ENCODE measurements around the gene LSM5.

LSM5 gene

GRCh38 chr7:32507414-32507813 is 17.2 kb upstream of the LSM5 start:
- no peak overlapping the region for H3K4me3 ChIP-seq (ENCODE audit: insufficient read depth, low read length, poor library complexity, severe bottlenecking)
- H3K27me3 ChIP-seq (ENCODE audit: low read length) = no peaks in the 10 kb centered on the region
- peaks cover 10% of the 10 kb centered on the region for H4K20me1 ChIP-seq (ENCODE audit: low read depth, low read length)
- H3F3A ChIP-seq (ENCODE audit: insufficient read depth) = no peaks in the 10 kb centered on the region
- no peak overlapping the region for H3K27ac ChIP-seq (ENCODE audit: low read depth, low read length)
- no peaks in the 10 kb centered on the region for H3K9me2 ChIP-seq (replicated peaks; ENCODE audit: insufficient read depth, low read length)
- no peak for TF ChIP-seq EZH2phosphoT487 (conservative IDR thresholded peaks at IDR 0.05; ENCODE audit: low read length)
- no peak for TF ChIP-seq CTCF (IDR thresholded peaks at IDR 0.05; ENCODE audit: insufficient read depth, low read length, poor library complexity, severe bottlenecking)
- no peak overlapping the region for H2AFZ ChIP-seq (ENCODE audit: low read depth, low read length, severe bottlenecking)
- H3K9ac ChIP-seq (ENCODE audit: low read length) = no peak overlapping the region
- H3K36me3 ChIP-seq (ENCODE audit: low read length) = peaks cover 46% of the 10 kb centered on the region
- 0 out of 2 replicates have a peak, but pooled peaks cover 13% of the 10 kb centered on the region for H3K9me3 ChIP-seq (ENCODE audit: insufficient read depth, low read length)
- no peak overlapping the region for H3K4me2 ChIP-seq (ENCODE audit: low read depth, low read length, poor library complexity, severe bottlenecking)
- H3K79me2 ChIP-seq (ENCODE audit: insufficient read depth, low read length) = peaks cover 97% of the 10 kb centered on the region

GRCh38 chr7:32506266-32507054 is 16.3 kb upstream of the LSM5 start:
- TF ChIP-seq CTCF (IDR thresholded peaks at IDR 0.05; ENCODE audit: insufficient read depth, low read length, poor library complexity, severe bottlenecking) (no peak), EZH2phosphoT487 (conservative IDR thresholded peaks at IDR 0.05; ENCODE audit: low read length) (no peak)
- Histone ChIP-seq H3K27ac (ENCODE audit: low read depth, low read length) (no peak overlapping the region), H3K9ac (ENCODE audit: low read length) (no peak overlapping the region), H3K4me2 (ENCODE audit: low read depth, low read length, poor library complexity, severe bottlenecking) (no peak overlapping the region), H4K20me1 (ENCODE audit: low read depth, low read length) (peaks cover 13% of the 10 kb centered on the region), H3K36me3 (ENCODE audit: low read length) (peaks cover 46% of the 10 kb centered on the region), H3F3A (ENCODE audit: insufficient read depth) (0 out of 2 replicates have a peak, but pooled peaks cover 4% of the 10 kb centered on the region), H3K9me2 (replicated peaks; ENCODE audit: insufficient read depth, low read length) (no peaks in the 10 kb centered on the region), H3K4me3 (ENCODE audit: insufficient read depth, low read length, poor library complexity, severe bottlenecking) (no peak overlapping the region), H2AFZ (ENCODE audit: low read depth, low read length, severe bottlenecking) (no peak overlapping the region), H3K27me3 (ENCODE audit: low read length) (no peaks in the 10 kb centered on the region), H3K79me2 (ENCODE audit: insufficient read depth, low read length) (peaks cover 97% of the 10 kb centered on the region), H3K9me3 (ENCODE audit: insufficient read depth, low read length) (0 out of 2 replicates have a peak, but pooled peaks cover 13% of the 10 kb centered on the region)

- Histone ChIP-seq H2AFZ (ENCODE audit: low read depth, low read length, severe bottlenecking) (no peak overlapping the region), H3K4me3 (ENCODE audit: insufficient read depth, low read length, poor library complexity, severe bottlenecking) (no peak overlapping the region), H3F3A (ENCODE audit: insufficient read depth) (peaks cover 16% of the 10 kb centered on the region; the same call in 1 of the 2 replicates), H3K79me2 (ENCODE audit: insufficient read depth, low read length) (peaks cover 97% of the 10 kb centered on the region), H3K27ac (ENCODE audit: low read depth, low read length) (no peak overlapping the region), H3K4me2 (ENCODE audit: low read depth, low read length, poor library complexity, severe bottlenecking) (no peak overlapping the region), H3K9me2 (replicated peaks; ENCODE audit: insufficient read depth, low read length) (no peaks in the 10 kb centered on the region), H3K9me3 (ENCODE audit: insufficient read depth, low read length) (no peaks in the 10 kb centered on the region), H4K20me1 (ENCODE audit: low read depth, low read length) (peaks cover 16% of the 10 kb centered on the region), H3K9ac (ENCODE audit: low read length) (no peak overlapping the region), H3K36me3 (ENCODE audit: low read length) (peaks cover 37% of the 10 kb centered on the region), H3K27me3 (ENCODE audit: low read length) (no peaks in the 10 kb centered on the region)
- TF ChIP-seq EZH2phosphoT487 (conservative IDR thresholded peaks at IDR 0.05; ENCODE audit: low read length) (no peak), CTCF (IDR thresholded peaks at IDR 0.05; ENCODE audit: insufficient read depth, low read length, poor library complexity, severe bottlenecking) (no peak)
Measured at GRCh38 chr7:32502728-32503127, 12.5 kb upstream of the LSM5 start.

All from SU-DHL-6 (cell line).